Dermis microvascular lymphatic vessel endothelial cell (primary cell): Measurements from ENCODE around the gene DNAH17. TPM values are rescaled to one million over a fixed set of nuclear protein-coding genes. Genes with fewer than 3 reads are reported as not detected.

ENCODE experiments used
- DNase-seq, 2 donors: peaks; one replicate each; pipeline versions ENCODE4 v3.0.0 to v3.0.0-alpha.2; 2010; ENCODE audit warnings: low read depth in 2 of 2
- total RNA-seq: library from RNA; depleted of rRNA; stranded (reverse); fragments of >200 nt; gene quantifications from 2 replicates; pipeline ENCODE4 v1.2.1, GENCODE V29; 2014

The DNAH17 gene
- total RNA-seq, 1 donor from 2014 or later, result under 0.01 TPM

DNA sequence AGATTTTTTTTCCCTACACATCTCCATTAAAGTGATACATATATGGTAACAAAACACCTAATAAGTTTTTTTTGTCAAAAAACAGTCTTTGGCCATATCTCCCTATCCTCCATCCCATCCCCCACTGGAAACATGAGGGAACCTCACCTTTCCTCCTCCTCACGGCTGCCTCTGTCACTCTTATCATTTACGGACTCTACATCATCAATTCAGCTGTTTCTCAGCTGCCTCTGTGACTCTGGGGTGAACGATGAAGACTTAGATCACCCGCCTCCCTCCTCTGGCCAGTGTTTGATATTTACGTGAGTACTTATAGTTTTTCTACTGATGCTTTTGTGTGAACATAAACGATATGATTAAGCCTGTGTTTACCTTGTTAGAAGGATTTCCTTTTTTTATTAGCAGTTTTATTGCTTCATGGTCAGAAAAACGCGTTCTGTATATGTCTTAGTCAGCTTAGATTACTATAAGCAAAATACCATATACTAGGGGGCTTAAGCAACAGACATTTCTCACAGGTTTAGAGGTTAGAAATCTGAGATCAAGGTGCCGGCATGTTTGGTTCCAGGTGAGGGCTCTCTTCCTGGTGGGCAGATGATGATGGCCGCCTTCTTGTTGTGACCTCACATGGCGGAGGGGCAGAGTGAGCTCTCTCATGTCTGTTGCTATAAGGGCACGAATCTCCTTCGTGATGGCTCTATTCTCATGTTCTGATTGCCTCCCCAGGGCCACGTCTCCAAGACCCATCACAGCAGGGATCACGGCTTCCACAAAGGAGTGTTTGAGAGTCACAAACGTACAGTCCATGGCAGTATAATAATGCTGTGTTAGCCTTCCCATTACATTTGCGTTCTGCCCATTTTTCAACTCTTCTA, 32.1 kb downstream of the DNAH17 start:
- no peak for DNase-seq

DNA sequence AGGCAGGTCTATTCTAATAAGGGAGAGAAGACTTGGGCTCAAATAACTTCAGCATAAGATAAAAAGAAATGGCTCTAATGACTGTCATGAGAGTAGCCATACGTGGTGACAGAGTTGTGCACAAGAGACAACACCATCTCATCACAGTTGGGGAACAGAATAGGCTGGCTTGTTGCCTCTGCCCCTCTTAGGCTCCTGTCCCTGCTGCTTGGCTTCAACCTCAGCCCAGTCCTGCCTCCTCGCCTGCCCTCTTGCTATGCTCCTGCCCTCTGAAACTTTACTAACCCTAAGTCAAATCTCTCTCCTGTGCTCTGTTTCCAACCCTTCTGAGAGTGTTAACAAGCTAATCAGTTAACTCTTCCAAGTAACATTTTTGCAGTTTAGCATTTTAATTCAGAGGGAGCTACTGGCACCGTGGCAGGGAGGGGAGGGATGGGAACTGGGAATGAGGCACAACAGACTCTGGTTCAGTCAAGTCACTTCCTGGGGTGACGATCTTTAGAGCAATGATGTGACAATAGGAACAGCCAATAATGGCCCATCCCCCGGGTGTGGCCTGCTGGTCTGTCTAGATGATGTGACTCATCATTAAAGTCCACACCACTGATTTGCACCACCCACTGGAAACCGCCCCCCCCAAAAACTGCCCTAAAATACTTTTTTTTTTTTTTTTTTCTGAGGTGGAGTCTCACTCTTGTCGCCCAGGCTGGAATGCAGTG, 35.5 kb downstream of the DNAH17 start:
- peak; percentile 38 to 82 for DNase-seq

DNA sequence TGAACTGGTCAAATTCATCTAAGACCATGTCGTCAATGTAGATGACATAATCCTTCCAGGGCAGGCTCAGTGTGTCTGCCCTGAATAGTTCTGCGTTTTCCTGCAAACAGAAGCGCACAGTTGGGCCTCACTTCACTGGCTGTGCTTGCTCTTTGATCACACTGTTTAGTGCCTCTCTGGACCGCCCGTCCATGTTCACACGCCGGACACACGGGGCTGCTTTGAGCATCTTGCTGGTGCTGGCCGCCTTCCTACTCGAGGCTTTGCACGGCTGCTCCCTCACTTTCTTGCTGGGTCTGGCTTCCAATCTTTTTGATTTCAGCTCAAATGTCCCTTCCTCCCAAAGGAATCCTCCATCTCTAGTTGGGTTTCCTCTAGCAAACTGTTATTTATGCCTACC, 37.4 kb downstream of the DNAH17 start:
- DNase-seq, result no peak

DNA sequence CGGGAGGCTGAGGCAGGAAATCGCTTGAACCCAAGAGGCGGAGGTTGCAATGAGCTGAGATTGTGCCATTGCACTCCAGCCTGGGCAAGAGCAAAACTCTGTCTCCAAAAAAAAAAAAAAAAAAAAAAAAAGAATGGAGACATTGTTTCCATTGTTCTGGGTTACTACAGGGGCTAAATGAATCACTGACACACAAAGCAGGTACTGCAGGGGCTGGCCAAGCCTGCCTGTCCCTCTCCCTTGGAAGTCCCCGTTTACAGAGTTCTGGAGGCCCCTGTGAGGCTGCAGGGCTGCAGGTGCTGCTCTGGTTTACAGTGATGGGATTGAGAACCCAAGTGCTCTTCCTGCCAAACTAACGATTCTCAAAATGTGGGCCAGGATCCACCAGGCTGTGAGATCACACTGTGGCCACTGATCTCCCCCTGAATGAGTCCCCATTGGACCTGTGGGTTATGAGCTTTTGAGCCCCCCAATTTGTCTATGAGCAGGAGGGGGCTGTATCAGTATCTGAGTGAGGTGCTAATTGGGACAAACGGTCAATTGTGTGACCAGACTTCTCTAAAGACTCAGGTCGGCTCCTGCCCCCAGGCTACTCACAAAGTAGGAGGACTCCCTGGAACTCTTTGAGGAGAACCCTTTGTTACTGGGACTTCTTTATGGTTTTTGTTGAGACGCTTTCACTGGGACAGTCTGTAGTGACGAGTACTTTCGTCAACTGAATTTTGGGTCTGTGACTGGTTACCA, 39.0 kb downstream of the DNAH17 start:
- peak; percentile 27 to 38 for DNase-seq

DNA sequence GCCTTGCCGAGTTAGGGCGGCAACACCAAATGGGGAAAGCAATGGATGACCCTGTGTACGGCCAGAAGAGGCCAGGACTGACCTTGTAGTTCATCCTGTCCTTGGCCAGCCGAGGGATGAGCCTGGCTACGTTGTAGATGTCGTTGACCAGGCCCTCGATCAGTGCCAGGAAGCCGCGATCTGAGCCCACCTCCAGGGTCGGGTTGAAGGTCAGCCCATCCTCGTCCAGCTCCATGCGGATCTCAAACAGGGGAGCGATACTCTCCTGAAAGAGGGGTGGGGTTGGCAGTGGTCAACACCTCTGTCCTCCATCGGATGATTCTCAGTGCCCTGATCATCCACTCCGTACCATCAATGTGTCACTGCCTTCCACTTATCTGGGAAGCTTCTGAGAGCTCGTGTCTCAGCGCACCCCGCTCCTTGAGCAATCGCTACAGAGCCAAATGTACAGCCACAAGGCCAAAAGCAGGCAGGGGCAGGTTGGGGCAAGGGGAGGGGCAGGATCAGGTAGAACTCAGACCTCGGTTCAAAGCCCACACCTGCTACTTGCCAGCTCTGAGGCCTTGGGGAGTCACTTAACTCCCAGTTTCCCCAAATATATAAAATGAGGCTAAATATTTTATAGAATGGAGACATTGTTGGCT, 39.9 kb downstream of the DNAH17 start:
- no peak for DNase-seq

DNA sequence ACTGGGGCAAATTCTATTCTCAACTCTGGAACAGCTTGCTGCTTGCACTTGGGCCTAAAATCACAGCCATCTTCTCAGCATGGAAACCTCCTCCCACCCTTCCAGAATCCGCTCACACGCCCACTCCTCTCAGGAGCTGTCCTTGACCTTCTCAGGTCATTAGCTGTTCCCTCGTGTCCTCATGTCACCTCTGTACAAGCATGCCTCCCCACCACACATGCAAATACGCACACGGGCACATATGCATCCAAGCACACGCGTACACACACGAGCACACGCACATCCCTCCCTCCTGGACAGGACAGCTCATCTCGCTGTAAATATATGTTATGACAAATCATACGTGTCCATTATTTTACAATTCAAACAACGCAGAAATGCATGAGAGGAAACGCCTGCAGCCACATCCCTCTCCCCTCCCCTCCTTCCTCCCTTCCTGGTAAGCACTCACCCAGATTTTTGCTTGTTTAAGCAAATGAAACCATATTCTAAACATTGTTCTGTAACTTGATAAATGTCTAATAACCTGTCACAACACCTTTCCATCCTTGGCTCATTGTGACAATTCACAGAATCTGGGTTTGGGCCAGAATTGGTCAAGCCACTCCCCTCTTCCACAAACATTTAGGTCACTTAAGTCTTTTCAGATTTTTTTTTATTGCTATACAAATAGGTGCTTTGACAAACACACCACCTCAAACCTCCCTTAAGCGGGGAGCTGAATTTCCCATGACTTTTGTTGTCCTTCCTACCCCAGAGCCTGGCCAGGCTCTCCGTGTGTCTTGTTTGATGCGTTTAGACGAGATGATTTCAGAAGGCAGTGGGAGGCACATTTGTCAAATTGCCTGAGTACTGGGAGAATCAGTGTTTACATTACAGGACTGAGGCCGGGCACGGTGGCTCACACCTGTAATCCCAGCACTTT, 41.7 kb downstream of the DNAH17 start:
- DNase-seq, result peak; percentile 54 to 58

DNA sequence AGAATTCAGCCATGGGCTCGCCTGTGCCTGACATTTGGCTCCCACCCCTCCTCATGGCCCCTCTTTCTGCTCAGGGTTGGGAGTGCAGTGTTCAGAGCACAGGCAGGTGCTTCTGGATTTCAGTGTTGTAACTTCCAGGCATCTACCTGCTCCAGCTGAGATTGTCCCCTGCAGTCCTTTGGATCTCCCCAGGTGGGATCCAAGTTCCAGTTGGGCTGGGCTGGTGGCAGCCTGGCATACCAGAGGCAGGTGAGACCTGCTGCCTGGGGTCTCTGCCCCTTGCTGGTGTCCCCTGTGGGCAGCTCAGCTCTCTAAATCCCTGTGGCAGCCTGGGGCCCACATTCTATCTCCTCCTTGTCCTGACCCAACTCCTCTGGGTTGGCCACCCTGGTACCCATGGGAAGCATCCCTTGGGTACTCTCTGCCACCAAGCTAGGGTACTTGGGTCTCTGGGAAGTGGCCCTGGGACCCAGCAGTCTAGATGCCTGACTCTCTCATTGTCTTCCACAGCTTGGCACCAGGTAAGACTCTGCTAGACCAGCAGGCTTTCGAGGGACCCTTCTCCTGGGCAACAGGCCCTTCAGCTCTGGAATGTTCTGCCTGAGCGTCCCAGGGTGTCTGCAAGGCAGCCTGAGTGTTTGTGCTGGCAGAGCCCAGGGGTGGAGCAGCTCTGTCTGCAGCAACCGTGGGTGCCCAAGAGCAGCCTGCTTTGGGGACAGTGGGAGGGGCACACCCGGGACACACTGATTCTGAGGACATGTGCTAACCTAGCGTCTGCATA, 42.5 kb downstream of the DNAH17 start:
- no peak for DNase-seq

DNA sequence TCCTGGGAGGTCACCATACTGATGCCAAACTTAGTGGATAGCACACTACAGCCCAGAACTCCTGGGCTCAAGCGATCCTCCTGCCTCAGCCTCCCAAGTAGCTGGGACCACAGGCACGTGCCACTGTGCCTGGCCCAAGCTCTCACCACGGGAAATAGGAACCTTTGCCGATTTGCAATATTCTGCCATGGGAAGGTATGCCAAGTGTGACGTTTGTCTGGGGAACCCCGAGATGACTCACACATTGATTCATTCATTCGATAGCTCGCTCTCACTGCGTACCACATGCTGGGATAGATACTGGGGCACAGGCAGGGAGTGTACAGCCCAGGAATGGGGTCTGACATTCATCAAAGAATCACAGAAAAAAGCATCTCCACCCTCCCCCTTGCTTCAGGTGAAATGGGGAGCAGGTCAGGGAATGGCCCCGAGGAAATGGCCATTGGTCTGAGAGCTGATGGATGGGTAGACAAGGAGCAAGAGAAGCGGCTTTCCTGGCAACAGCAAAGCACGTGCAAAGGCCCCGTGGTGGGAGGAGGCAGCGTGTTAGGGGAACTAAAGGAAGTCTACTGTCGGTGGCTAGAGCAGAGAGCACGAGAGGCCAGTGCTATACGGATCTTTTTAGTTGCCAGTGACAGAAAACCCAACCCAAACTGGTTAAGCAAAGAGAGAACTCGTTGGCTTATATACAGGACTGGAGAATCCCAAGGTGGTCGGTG, 44.1 kb downstream of the DNAH17 start:
- peak; percentile 63 to 65 for DNase-seq

DNA sequence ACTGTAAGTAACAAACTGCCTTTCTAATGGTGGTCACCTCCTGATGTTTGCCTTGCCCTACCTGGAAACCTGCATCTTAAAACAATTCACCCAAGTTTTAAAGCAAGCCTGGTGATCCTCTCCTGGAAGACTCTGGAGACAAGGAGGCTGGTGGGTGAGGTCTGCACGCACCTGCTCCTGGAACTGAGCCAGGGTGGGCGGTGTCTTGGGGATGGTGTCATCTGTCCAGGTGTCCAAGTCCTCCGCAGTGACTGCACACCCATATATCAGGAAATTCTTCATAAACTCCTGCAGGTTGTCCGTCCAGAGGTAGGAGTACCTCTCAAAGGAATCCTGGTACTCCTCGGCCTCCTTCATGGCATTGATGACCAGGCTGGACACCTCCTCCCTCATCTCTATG, 44.9 kb downstream of the DNAH17 start:
- DNase-seq, result no peak

DNA sequence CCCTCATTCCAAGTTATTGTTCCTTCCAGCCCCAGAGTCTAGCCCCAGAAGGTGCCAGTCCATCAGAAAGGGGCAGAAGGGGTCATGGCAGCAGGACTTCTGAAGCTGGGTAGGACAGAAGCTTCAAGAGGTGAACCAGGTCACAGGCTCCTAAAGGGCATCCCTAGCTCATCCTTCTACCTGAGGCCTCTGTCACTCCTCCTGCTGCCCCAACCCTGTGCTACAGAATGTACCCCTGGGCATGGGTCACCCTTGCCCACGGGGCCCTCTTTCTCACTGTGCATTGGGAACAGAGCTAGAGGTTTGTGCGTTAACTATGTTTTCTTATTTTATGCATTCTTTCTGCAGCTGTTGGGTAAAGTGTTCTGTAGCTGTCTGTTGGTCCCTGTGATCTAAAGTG, 46.5 kb downstream of the DNAH17 start:
- DNase-seq, result no peak

DNA sequence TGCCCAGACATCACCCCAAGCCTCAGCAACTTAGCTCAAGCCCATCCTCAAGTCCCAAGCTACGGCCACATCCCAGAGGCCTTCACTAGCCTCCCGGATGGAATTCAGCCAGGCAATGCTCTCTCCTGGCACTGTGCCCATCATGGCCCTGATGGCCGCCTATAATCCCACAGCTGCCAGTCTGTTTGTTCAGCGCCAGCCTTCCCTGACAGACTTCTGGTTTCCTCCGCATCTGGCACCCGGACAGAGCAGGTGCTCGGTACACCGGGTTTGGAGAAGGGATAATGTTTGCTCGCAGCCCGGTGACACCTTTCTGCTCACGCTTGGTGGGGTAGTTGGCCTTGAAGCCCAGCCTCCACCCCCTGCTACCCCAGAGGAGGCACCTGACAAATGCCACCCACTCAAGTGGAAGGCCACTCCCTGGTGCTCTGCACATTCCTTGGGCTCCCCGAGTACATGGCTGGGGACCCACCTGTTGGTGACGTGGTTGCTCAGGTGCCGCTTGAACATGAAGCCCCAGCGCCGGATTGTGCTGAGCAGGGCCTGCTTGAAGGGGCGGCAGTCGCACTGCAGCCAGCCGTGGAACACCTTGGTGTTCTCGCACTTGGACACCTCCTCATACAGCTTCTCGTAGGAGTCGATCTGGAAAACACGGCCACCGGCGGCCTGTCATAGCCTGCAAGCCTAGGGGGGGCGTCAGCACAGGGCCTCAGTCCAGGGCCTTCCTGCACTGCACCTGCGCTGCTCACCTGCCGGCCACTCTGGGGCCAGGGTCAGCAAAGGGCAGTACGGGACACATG, 47.1 kb downstream of the DNAH17 start:
- peak in 1 of 2 donors; percentile 49 for DNase-seq

DNA sequence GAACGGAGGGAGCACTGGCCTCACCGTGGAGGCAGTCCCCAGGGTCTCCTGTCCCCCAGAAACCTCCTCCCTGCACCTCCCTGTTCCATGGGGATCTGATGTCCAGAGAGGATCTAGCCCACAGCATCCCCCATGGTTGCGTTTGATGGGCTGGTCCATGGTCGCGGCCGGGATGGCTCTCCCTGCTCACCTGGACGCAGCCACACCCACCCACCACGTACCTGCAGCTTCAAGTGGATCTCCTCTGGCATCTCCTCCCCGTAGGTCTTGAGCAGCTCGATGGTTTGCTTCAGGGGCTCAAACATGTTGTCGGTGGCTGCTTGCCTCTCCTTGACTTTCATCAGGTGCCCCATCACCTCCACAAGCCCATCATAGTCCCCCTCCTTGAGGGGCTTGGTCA, 47.9 kb downstream of the DNAH17 start:
- no peak for DNase-seq

DNA sequence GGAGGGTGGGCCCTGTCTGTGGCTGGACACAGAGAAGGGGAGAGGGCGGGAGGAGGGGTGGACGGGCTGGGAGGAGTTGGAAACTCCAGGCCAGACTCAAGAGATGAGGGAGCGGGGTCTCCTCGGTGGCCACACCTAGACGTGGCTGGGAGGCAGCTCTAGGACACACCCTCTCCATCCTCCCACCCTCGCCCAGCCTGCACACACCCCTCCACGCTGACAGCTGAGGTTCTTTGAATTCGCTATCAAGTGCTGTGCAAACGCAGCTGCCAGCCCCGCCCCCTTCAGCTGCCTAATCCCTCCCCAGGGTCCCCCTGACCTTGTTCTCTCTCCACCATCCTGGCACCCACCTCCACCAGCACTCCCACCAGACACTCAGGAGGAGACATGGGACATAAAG, 48.7 kb downstream of the DNAH17 start:
- DNase-seq, result no peak

DNA sequence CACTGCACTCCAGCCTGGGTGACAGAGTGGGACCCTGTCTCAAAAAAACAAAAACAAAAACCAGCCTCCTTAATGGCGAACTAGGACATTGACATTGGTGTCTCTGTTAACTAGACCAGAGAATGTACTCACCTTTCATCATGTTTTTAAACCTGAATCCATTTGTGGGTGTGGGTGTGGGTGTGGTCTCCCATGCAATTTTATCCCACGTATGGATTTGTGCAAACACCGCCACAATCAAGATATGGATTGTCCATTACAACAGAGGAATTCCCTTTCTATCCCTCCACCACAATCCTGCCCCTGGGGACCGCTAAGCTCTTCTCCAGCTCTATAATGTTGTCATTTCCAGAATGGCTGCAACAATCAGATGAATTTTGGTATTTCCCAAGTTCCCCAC, 49.9 kb downstream of the DNAH17 start:
- DNase-seq, result no peak

DNA sequence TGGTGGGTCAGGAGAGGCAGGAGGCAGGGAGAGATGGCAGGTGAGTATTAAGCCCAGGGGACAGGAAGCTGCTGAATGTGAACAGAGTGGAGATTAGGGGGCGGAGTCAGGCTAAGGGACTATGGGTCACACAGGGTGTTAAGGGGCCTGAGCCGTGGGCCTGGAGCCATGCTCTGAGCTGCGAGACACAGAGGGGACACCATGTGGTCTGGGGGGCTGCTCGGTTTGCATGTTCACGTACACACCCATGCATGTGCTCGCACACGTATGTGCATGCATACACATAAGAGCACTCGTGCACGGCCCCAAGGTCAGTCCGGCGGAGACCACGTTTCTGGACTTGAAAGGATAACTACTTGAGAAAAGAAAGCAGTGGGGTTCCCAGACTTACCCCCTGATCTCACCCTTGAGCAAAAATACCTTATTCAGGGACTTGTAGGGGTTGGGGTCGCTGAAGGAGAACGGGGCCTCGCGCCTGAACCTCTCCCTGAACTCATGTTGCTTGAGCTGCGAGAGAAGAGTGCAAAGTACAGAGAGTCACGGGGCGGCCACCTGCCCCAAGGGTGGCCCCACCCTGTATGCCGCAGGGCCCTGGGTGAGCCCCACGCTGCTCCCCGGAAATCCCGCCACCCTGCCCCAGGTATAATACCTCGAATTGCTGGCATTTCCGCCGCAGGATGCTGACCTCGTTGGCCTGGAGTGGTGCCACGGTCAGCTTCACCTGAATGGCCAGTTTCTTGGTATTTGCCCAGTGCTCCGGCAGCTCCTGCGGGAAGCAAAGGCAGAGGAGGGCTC, 50.8 kb downstream of the DNAH17 start:
- no peak for DNase-seq

DNA sequence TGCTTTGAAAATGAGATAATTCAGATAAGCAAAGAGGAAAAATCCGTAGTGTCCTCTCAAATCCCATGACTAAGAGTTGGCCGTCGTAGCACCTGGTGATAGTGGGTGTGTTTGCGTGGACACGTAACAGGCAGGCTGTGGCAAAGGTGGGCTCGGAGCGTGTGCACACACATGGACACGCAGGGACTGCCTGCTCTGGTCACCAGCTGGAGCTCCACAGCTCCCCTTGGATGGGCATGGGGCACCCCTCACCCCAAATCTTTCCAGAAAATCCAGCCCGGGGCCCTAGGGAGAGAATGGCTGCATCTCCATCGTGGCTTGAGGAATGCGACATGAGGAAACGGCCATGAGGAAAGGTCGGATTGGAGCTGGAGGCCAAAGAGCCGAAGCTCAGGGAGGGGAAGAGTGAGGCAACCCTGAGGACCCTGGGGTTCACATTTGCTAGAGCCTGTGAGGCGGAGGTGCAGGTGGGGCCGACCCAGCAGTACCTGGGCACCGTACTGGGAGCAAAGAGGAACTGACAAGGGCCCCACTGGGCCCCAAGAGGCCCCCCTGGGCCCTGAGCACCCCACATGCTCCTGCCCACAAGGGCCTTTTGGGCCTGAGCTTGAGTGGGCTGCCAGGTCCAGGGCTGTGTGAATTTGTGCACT, 51.6 kb downstream of the DNAH17 start:
- no peak for DNase-seq
